ENCODE results near the gene LEMD1.

The LEMD1 gene

DNA sequence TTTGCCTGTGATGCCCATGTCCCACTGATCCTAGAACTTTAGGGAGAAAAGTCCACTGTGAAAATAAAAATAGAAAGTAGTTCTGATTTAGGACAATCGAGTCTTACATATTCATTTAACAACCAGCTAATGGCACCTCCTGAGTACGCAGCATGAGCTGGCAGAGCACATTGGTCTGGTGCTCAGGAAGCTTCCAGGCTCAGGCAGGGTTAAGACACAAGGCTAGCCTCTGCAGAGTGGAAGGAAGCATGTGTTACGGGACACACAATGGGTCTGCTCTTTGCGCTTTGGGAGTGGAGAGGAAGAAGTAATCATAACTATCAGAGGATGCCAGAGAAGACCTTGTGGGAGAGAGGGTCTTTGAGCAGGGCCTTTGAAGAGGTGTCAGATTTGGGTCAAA lies 61.0 kb downstream of the LEMD1 start:
- H3K4me3 ChIP-seq (ENCODE audit: low read depth, low read length, poor library complexity, severe bottlenecking): no peak overlapping the region
- H3K4me1 ChIP-seq (ENCODE audit: insufficient read depth, low read length, severe bottlenecking): no peaks in the 10 kb centered on the region
- H3K9me2 ChIP-seq (ENCODE audit: low read depth, low read length): no peaks in the 10 kb centered on the region
- no peak overlapping the region for H3K4me2 ChIP-seq (ENCODE audit: low read length)
- H3K27ac ChIP-seq (ENCODE audit: low read depth, low read length, poor library complexity, severe bottlenecking): no peak overlapping the region
- H3K79me2 ChIP-seq (ENCODE audit: insufficient read depth, low read length): no peaks in the 10 kb centered on the region
- no peak overlapping the region for H3K9ac ChIP-seq (ENCODE audit: low read length)
- no peak for TF ChIP-seq EZH2 (IDR thresholded peaks at IDR 0.05; ENCODE audit: borderline replicate concordance, low read length)
- TF ChIP-seq, protein P1, sequence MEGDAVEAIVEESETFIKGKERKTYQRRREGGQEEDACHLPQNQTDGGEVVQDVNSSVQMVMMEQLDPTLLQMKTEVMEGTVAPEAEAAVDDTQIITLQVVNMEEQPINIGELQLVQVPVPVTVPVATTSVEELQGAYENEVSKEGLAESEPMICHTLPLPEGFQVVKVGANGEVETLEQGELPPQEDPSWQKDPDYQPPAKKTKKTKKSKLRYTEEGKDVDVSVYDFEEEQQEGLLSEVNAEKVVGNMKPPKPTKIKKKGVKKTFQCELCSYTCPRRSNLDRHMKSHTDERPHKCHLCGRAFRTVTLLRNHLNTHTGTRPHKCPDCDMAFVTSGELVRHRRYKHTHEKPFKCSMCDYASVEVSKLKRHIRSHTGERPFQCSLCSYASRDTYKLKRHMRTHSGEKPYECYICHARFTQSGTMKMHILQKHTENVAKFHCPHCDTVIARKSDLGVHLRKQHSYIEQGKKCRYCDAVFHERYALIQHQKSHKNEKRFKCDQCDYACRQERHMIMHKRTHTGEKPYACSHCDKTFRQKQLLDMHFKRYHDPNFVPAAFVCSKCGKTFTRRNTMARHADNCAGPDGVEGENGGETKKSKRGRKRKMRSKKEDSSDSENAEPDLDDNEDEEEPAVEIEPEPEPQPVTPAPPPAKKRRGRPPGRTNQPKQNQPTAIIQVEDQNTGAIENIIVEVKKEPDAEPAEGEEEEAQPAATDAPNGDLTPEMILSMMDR (IDR thresholded peaks at IDR 0.05; ENCODE audit: low read length): no peak
- no peaks in the 10 kb centered on the region; the same call in 1 of the 2 replicates for H3K27me3 ChIP-seq (ENCODE audit: insufficient read depth, low read length)
- no peak overlapping the region for H2AFZ ChIP-seq (ENCODE audit: low read length)
- no peaks in the 10 kb centered on the region for H3F3A ChIP-seq (ENCODE audit: insufficient read depth, low read length)
- H3K36me3 ChIP-seq (ENCODE audit: insufficient read depth, low read length): no peaks in the 10 kb centered on the region
- H3K9me3 ChIP-seq (ENCODE audit: low read length): no peaks in the 10 kb centered on the region
- no peaks in the 10 kb centered on the region for H4K20me1 ChIP-seq (ENCODE audit: insufficient read depth, low read length)

DNA sequence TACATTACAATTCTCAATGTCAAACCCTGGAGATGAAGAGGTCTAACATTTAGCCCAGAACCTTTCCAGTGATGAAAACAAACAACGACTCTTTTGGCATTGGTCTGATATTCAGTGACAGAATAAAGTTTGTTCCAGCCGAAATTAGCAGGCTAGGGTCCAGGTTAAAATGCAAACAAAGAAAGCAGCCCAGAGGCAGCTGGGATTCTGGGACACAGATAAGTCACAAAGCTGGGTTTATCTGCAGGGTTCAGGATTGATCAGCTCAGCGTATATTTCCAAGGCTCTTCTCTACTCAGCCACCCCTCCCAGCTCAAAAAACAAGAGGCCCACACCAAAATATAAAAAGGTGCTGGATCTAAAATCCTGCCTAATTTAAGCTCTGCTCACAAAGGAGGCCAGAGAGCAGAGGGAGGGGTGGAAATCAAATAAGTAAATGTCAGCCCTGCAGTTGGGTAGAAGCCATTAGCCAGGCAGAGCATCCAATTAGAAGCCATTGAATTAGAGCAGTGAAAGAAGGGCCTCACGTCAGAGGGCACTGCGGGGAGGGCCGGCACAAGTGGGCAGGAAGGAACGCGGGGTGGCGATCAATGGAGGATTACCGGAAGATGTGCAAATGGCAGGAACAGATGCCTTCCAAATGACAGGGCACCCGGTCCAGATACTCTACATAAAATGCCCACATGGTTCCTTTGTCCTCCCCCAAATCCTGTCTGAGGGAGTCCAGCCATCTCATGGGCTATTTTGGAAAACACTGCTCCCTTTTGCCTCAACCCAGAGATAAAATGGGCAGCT lies 61.9 kb downstream of the LEMD1 start:
- no peak overlapping the region for H3K4me3 ChIP-seq (ENCODE audit: low read depth, low read length, poor library complexity, severe bottlenecking)
- H2AFZ ChIP-seq (ENCODE audit: low read length): no peak overlapping the region
- no peaks in the 10 kb centered on the region; the same call in 1 of the 2 replicates for H3K27me3 ChIP-seq (ENCODE audit: insufficient read depth, low read length)
- H3K27ac ChIP-seq (ENCODE audit: low read depth, low read length, poor library complexity, severe bottlenecking): no peak overlapping the region
- no peaks in the 10 kb centered on the region for H4K20me1 ChIP-seq (ENCODE audit: insufficient read depth, low read length)
- no peak overlapping the region for H3K4me2 ChIP-seq (ENCODE audit: low read length)
- no peaks in the 10 kb centered on the region for H3K4me1 ChIP-seq (ENCODE audit: insufficient read depth, low read length, severe bottlenecking)
- no peak for TF ChIP-seq EZH2 (IDR thresholded peaks at IDR 0.05; ENCODE audit: borderline replicate concordance, low read length)
- TF ChIP-seq, protein P1 (IDR thresholded peaks at IDR 0.05; ENCODE audit: low read length): no peak
- no peaks in the 10 kb centered on the region for H3K79me2 ChIP-seq (ENCODE audit: insufficient read depth, low read length)
- no peaks in the 10 kb centered on the region for H3F3A ChIP-seq (ENCODE audit: insufficient read depth, low read length)
- H3K36me3 ChIP-seq (ENCODE audit: insufficient read depth, low read length): no peaks in the 10 kb centered on the region
- H3K9me2 ChIP-seq (ENCODE audit: low read depth, low read length): no peaks in the 10 kb centered on the region
- H3K9ac ChIP-seq (ENCODE audit: low read length): no peak overlapping the region
- no peaks in the 10 kb centered on the region for H3K9me3 ChIP-seq (ENCODE audit: low read length)

DNA sequence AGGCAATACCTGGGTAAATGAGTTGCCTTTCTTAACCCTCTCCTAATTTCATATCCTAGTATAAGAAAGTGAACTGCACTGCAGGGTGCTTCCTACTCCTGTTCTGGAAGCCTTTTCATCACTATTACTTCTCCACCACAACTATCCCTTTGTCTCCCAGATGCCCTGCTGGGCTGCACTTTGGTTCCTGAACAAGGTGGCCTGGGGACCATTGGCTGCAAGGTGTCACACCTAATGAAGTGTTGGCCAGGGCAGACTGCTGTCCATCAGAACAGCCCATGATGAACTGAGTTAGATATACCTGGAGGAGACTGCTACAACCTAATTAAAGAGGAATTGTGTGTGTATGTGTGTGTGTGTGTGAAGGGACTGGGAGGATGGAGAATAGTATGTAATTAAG lies 63.3 kb downstream of the LEMD1 start:
- Histone ChIP-seq H2AFZ (ENCODE audit: low read length) (no peak overlapping the region), H3K9me3 (ENCODE audit: low read length) (no peaks in the 10 kb centered on the region), H4K20me1 (ENCODE audit: insufficient read depth, low read length) (no peaks in the 10 kb centered on the region), H3K4me1 (ENCODE audit: insufficient read depth, low read length, severe bottlenecking) (no peaks in the 10 kb centered on the region), H3K4me2 (ENCODE audit: low read length) (no peak overlapping the region), H3K9me2 (ENCODE audit: low read depth, low read length) (no peaks in the 10 kb centered on the region), H3K79me2 (ENCODE audit: insufficient read depth, low read length) (no peaks in the 10 kb centered on the region), H3K9ac (ENCODE audit: low read length) (no peak overlapping the region), H3K4me3 (ENCODE audit: low read depth, low read length, poor library complexity, severe bottlenecking) (no peak overlapping the region), H3F3A (ENCODE audit: insufficient read depth, low read length) (no peaks in the 10 kb centered on the region), H3K27me3 (ENCODE audit: insufficient read depth, low read length) (no peaks in the 10 kb centered on the region; the same call in 1 of the 2 replicates), H3K27ac (ENCODE audit: low read depth, low read length, poor library complexity, severe bottlenecking) (no peak overlapping the region), H3K36me3 (ENCODE audit: insufficient read depth, low read length) (no peaks in the 10 kb centered on the region)
- TF ChIP-seq, protein P1 (IDR thresholded peaks at IDR 0.05; ENCODE audit: low read length): no peak
- TF ChIP-seq EZH2 (IDR thresholded peaks at IDR 0.05; ENCODE audit: borderline replicate concordance, low read length): no peak
